HG02610 (cell line): ENCODE data around the gene RASSF1.
"Not testable (repeated sequence)": the region's sequence is repeated elsewhere in the genome, so short reads cannot be mapped to it uniquely, and the experiment has no call there.

ENCODE experiments used
- ATAC-seq: cut with Tn5 transposase; IDR thresholded peaks from one replicate; pipeline ENCODE4 v1.9.1; 2021; ENCODE audit warnings: mild to moderate bottlenecking, moderate library complexity; ENCODE audit not compliant: unreplicated experiment

Gene RASSF1

GRCh38 chr3:50290161-50290641 lies 50.4 kb downstream of the RASSF1 start:
- no peak for ATAC-seq

- no peak for ATAC-seq
Measured at GRCh38 chr3:50289130-50289529, 51.5 kb downstream of the RASSF1 start.

- ATAC-seq = no peak
Measured at GRCh38 chr3:50288387-50289007, 52.1 kb downstream of the RASSF1 start.

- no peak for ATAC-seq
Measured at GRCh38 chr3:50287262-50287661, 53.4 kb downstream of the RASSF1 start.

GRCh38 chr3:50286322-50287227 lies 54.1 kb downstream of the RASSF1 start:
- ATAC-seq = no peak

GRCh38 chr3:50284121-50284520 lies 56.5 kb downstream of the RASSF1 start:
- not testable (repeated sequence) for ATAC-seq
